GM19025 (cell line): ENCODE measurements around the gene SIK2.
"Not testable (repeated sequence)": the region's sequence is repeated elsewhere in the genome, so short reads cannot be mapped to it uniquely, and the experiment has no call there.

Experiments
- ATAC-seq: cut with Tn5 transposase; IDR thresholded peaks from one replicate; pipeline ENCODE4 v1.9.1; 2021; ENCODE audit warnings: mild to moderate bottlenecking, low read depth, moderate library complexity; ENCODE audit not compliant: unreplicated experiment

The SIK2 gene

GRCh38 chr11:111748035-111748804 is 146.0 kb downstream of the SIK2 start:
- ATAC-seq = no peak

DNA sequence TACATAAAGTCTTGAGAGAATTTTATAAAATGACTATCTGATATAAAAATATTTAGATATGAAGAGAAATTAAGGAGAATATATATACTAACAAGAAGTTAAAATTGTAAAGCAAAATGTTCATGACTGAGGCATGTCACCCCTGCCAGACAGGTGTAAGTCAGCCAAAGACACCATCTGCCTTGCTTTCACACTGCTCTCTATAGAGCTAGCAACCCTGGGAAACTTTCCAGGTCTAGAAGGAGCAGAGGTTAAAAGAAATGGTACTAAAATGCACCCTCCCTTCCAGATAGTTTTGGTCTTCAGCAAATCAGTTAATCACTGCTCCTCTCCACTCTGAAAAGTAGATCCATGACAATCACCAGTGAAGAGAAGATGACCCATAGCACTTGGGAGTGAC is 147.4 kb downstream of the SIK2 start:
- no peak for ATAC-seq

GRCh38 chr11:111756097-111756496 is 153.8 kb downstream of the SIK2 start:
- no peak for ATAC-seq

DNA sequence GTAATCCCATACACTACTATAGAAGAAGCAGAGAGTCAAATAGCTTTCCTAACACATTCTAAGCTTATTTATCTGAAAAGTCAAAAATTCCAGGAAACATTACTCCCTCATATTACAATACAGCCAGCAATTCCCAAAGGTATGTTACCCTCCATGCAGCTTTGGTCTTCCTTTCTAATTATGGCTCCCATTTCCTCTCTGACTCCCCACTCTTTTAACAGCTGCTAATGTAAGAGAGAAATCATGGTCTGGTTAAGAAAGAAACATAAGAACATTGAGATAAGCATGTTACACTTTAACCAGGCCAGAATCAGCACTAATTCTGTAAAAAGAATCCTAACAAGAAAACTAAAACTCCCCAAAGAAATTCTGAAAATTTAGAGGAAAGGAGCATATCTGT is 157.1 kb downstream of the SIK2 start:
- no peak for ATAC-seq

GRCh38 chr11:111759778-111760407 is 157.6 kb downstream of the SIK2 start:
- no peak for ATAC-seq

GRCh38 chr11:111761036-111761435 is 158.8 kb downstream of the SIK2 start:
- ATAC-seq = no peak

DNA sequence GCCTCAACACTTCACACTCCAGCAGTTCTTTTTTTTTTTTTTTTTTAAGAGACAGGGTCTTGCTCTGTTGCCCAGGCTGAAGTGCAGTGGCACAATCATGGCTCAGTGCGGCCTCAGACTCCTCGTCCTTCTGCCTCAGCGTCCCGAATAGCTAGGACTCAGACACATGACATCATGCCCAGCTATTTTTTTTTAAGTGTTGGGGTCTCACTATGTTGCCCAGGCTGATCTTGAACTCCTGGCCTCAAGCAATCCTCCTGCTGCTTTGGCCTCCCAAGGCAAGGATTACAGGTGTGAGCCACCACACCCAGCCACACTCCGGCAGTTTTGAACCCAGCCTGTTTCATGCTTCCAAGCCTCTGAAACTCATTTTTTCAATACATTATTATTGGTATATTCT is 160.3 kb downstream of the SIK2 start:
- ATAC-seq = no peak

GRCh38 chr11:111762981-111763643 is 160.9 kb downstream of the SIK2 start:
- no peak for ATAC-seq

DNA sequence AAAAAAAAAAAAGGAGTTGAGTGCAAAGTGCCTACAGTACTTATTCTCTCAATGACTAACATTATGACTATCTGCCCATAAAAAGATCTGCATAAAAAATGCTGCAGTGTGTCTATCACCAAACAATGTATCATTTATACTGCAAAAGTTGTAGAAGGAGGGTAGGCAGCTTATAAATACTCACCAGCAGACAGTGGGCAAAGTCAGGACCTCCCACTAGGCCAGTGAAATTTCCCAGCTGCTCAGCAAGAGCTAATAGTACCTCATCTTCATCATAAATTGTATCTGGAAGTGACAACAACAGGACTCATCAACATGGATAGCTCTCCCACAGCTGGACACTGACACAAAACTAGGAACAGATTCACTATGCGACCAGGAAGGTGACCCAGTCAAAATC is 162.4 kb downstream of the SIK2 start:
- ATAC-seq = no peak

DNA sequence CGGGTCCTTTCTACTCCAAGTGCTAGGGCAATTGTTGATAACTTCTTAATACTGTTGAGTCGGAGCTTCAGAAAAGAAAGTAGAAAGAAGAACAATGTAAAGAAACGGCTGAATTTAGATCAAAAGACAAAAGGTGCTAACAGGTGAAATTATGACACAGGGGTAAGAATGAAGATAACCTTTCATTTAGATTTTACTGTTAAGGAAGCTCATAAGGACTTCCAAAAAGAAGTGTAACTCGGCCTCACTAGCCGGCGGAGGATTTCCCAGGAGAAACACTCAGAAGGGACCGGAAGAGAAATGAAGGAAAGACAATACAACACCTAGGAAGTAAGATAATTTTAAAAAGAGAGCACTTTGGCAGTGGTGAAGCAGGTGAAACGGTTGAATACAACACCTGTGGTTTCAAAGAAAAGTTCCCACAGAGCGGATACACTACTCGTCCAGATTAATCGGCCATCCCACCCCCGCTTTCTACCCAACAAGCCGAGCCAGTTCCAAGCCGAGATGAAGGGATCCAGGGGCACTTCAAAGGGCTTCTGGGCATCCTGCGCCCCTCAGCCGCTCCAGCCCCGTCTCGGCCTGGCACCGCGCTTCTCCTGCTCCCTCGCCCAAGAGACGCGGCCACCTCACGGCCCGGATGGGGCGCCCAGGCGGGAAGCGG is 163.2 kb downstream of the SIK2 start:
- peak; percentile 20 for ATAC-seq

DNA sequence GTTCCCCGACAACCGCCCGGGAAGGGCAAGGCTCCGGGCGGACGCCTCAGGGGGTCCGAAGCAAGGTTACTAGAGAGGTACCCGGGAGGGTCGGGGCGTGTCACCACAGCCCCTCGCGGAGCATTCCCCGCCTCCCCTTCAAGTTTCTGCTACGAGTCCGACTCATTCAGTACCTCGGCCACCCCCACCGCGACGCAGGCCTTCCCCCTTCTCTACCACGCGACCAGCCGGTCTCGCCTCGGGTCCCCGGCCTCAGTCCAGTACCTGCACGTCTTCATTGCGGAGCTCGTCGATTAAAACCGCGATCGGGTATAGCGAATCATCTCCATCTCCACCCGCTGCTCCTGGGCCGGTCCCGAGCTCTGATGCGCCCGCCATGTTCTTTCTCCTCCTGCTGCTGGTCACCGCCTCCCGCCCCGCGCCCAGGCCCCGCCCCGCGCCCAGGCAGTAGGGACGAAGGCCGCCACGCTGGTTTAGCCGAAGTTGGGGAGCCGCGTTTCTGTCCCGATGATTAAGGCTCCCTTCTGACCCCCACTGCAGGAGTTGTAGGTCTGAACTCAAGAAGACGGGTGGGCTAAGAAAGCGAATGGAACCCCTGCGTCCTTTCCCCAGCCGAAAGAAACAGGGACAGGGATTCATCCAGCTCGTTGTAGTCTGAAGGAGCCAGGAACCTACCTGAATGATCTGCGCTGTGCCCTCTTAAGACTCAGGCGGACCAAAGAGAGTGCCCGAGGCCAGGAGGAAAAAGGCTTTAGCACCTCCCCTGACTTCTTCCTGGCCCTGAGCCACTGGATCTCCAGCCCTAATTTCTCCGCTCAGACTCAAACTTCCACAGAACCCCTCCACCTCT is 164.0 kb downstream of the SIK2 start, which contains the start of gene PPP2R1B:
Gene PPP2R1B, minus strand, starts transcription at position 406 of the 850 bp plus-strand sequence. Its CDS starts 28 bp downstream, at position 378.
- peak; percentile 69 for ATAC-seq

GRCh38 chr11:111766834-111767142 is 164.5 kb downstream of the SIK2 start:
- no peak for ATAC-seq

- ATAC-seq = no peak
These were observed 168.4 kb downstream of the SIK2 start for GRCh38 chr11:111770581-111771134.

- ATAC-seq = not testable (repeated sequence)
These were observed 169.0 kb downstream of the SIK2 start for GRCh38 chr11:111771205-111771604.

DNA sequence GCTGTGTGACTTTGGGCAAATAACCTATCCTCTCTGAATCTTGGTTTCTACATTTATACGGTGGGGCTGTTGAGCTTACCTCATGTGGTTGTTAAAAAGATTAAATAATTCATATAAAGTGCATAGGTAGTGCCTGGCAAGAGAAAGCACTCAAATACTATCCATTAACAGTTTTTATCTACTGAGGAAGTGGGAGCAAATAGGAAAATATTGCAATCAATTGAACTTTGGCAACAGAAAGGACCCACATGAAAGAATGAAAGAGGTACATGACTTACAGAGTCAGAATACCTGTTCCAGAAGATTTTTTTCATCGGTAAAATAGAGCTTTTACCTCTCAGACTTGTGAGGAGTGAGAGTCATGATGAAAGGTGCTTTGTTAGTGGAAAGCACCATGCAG is 170.3 kb downstream of the SIK2 start:
- no peak for ATAC-seq

- no peak for ATAC-seq
These were observed 172.9 kb downstream of the SIK2 start for GRCh38 chr11:111774955-111775710.

GRCh38 chr11:111776398-111777093 is 174.3 kb downstream of the SIK2 start:
- ATAC-seq = peak; percentile 97
